ENCODE data around the gene NUDT13. TPM values are rescaled to one million over a fixed set of nuclear protein-coding genes. Genes with fewer than 3 reads are reported as not detected.

Gene NUDT13
- total RNA-seq (2012; rRNA removed) = 0.90 and 1.1 TPM in 2 replicates
- polyA plus RNA-seq (2012; rRNA removed) = 1.3 and 1.7 TPM in 2 replicates
- polyA plus RNA-seq (2012; cell fraction: cytosol; rRNA removed) = 0.35 and 0.52 TPM in 2 replicates
- polyA plus RNA-seq (2012; cell fraction: nucleus; rRNA removed; ENCODE audit: low replicate concordance) = 0.97 and 5.1 TPM in 2 replicates
- Bru-seq, nascent RNA = percentile 32 among the genes with signal in this experiment
- BruChase-seq, experiment 1, labeled RNA remaining after a 6-hour chase = percentile 44 among the genes with signal in this experiment
- percentile 35 among the genes with signal in this experiment for BruChase-seq, experiment 2, labeled RNA remaining after a 2-hour chase
- long read RNA-seq, partial matches to known transcripts = 2 of 3 reads
- long read RNA-seq, other reads (novel, unspliced or antisense) = 0 of 3 reads

DNA sequence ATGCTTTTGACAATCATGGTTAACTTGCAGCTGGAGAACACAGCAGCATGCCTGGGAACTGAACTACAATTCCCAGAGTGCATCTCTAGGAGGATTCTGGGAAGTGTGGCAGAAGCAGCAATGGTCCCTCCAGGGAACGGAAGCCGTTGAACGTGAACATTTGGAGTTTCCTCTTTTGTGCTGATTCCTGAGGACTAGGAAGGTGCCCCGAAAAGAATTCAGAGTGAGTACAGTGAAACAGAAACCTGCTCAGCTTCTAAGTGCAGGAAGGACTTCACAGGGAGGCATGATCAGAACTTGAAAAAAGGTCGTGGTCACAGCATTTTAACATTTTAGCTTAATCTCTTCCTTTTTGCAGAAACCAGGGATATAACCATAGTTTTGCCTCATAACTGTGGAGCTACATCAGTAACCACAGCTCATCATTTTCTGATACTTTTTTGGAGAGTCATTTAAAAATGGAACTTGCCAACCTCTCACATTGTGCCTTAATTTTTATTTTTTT, at the start of gene NUDT13:
Gene NUDT13 (plus strand): TSS at position 111 of the 505 bp plus-strand sequence. CDS start 3,911 bp downstream, outside the sequence.
- Histone ChIP-seq H3K23ac (ENCODE audit: low read depth, low read length) (peak within 1 kb of the TSS; percentile 66), H3K27me3 (ENCODE audit: control insufficient read depth, insufficient read depth, low read length) (no peaks in the 10 kb centered on the region), H4K91ac (ENCODE audit: insufficient read depth, low read depth, low read length) (peak within 1 kb of the TSS; percentile 80), H3K4me1 (ENCODE audit: control insufficient read depth, insufficient read depth, low read length) (peaks cover 5% of the 10 kb centered on the region; the same call in 1 of the 2 replicates), H3K36me3 (ENCODE audit: control insufficient read depth, insufficient read depth, low read length) (peaks cover 3% of the 10 kb centered on the region; the same call in 1 of the 2 replicates), H4K8ac (ENCODE audit: low read depth in 2 of 2, low read length in 2 of 2) (peak within 1 kb of the TSS; percentile 77 to 99), H3K9ac (ENCODE audit: low read depth, low read length) (peak within 1 kb of the TSS; percentile 93), H3K9me1 (ENCODE audit: insufficient read depth, low read length) (no peaks in the 10 kb centered on the region), H3K4ac (ENCODE audit: low read depth, low read length) (peak within 1 kb of the TSS; percentile 82), H2AFZ (replicated peaks; ENCODE audit: low read length, poor library complexity) (peak within 1 kb of the TSS; percentile 85), H3K14ac (replicated peaks; ENCODE audit: low read depth, low read length) (peak within 1 kb of the TSS; percentile 83), H2BK15ac (ENCODE audit: low read depth, low read length) (no peak within 1 kb of the TSS), H3K18ac (ENCODE audit: low read depth, low read length) (peak within 1 kb of the TSS; percentile 62; the same call in 1 of the 2 replicates), H2AK9ac (replicated peaks; ENCODE audit: low read depth, low read length, poor library complexity) (peak within 1 kb of the TSS; percentile 79), H4K5ac (ENCODE audit: low read depth, low read length) (peak within 1 kb of the TSS; percentile 83), H3K79me1 (ENCODE audit: low read depth in 1 of 2, low read length in 2 of 2) (peaks cover 0 to 12% of the 10 kb centered on the region in 2 experiments; a peak in 2 of 4 replicates), H2BK120ac (ENCODE audit: low read depth, low read length) (peak within 1 kb of the TSS; percentile 63), H4K20me1 (ENCODE audit: insufficient read depth, low read length) (no peaks in the 10 kb centered on the region), H3K4me3 (ENCODE audit: insufficient read depth, low read depth, low read length) (peak within 1 kb of the TSS; percentile 55), H2BK5ac (ENCODE audit: low read depth, low read length, poor library complexity, severe bottlenecking) (peak within 1 kb of the TSS; percentile 93), H3K56ac (ENCODE audit: extremely low read depth, insufficient read depth, low read length) (peak within 1 kb of the TSS; percentile 96), H2BK20ac (ENCODE audit: low read depth, low read length) (no peak within 1 kb of the TSS), H3K27ac (ENCODE audit: insufficient read depth, low read length) (peak within 1 kb of the TSS; percentile 68), H2AK5ac (ENCODE audit: low read depth, low read length) (peak within 1 kb of the TSS; percentile 76), H3K4me2 (ENCODE audit: low read depth, low read length) (peak within 1 kb of the TSS; percentile 89), H3K9me3 (ENCODE audit: control insufficient read depth, insufficient read depth, low read length) (no peaks in the 10 kb centered on the region)
- ATAC-seq (ENCODE audit: low read depth) (peak; percentile 90), DNase-seq (peak; percentile 73)
- no TSS peak for BruUV-seq (replicated peaks)
- WGBS, 2 experiments (ENCODE audit: extremely low coverage in 2 of 2, insufficient read length in 1 of 2) = 0% methylated on average over 1 of the region's 5 CpGs; no CpG with 5 or more reads in 1 of the 2 experiments
- dilution Hi-C loops (cut with HindIII; ENCODE audit: low sequenced_read_pairs, unreplicated experiment) = no loop called here
- intact Hi-C loops (cut with micrococcal nuclease) = loop anchor here (5.0 kb wide), 1 partner anchor 47 kb away; no protein-coding TSS in a partner anchor
- ChIA-PET POLR2A (ENCODE audit: unreplicated experiment) (interaction anchor here (0.6 to 1.1 kb wide), 3 partner anchors 14 to 16 kb away, joined by 4 to 9 read pairs (median 4); no protein-coding TSS in a partner anchor), CTCF (interaction anchor here (0.6 to 1.0 kb wide), 2 partner anchors 49 to 142 kb away, joined by 3 read pairs; no protein-coding TSS in a partner anchor)
- in situ Hi-C loops (cut with MboI; ENCODE audit: low sequenced_read_pairs) = no loop called here
- TF ChIP-seq, protein P1, sequence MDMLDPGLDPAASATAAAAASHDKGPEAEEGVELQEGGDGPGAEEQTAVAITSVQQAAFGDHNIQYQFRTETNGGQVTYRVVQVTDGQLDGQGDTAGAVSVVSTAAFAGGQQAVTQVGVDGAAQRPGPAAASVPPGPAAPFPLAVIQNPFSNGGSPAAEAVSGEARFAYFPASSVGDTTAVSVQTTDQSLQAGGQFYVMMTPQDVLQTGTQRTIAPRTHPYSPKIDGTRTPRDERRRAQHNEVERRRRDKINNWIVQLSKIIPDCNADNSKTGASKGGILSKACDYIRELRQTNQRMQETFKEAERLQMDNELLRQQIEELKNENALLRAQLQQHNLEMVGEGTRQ (IDR thresholded peaks at IDR 0.05; ENCODE audit: low read depth, low read length) = no peak
- no peak for TF ChIP-seq NFE2L2 (IDR thresholded peaks at IDR 0.05; ENCODE audit: low read depth, low read length)
- TF ChIP-seq RFX5 (IDR thresholded peaks at IDR 0.05; ENCODE audit: low read depth, low read length) = no peak
- TF ChIP-seq RCOR1 (IDR thresholded peaks at IDR 0.05; ENCODE audit: insufficient replicate concordance, low read length) = no peak
- no peak for TF ChIP-seq MAZ (IDR thresholded peaks at IDR 0.05; ENCODE audit: borderline replicate concordance, low read depth, low read length)
- no peak for TF ChIP-seq MXI1 (IDR thresholded peaks at IDR 0.05; ENCODE audit: borderline replicate concordance, low read depth, low read length)
- no peak for TF ChIP-seq BHLHE40 (IDR thresholded peaks at IDR 0.05; ENCODE audit: low read depth, low read length)
- no peak for TF ChIP-seq FOS (IDR thresholded peaks at IDR 0.05; ENCODE audit: low read depth, low read length)
- TF ChIP-seq SMC3 (IDR thresholded peaks at IDR 0.05; ENCODE audit: low read depth, low read length) = no peak
- TF ChIP-seq, protein P2, sequence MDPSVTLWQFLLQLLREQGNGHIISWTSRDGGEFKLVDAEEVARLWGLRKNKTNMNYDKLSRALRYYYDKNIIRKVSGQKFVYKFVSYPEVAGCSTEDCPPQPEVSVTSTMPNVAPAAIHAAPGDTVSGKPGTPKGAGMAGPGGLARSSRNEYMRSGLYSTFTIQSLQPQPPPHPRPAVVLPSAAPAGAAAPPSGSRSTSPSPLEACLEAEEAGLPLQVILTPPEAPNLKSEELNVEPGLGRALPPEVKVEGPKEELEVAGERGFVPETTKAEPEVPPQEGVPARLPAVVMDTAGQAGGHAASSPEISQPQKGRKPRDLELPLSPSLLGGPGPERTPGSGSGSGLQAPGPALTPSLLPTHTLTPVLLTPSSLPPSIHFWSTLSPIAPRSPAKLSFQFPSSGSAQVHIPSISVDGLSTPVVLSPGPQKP (IDR thresholded peaks at IDR 0.05; ENCODE audit: borderline replicate concordance, low read depth, low read length) = no peak
- TF ChIP-seq, protein P3, sequence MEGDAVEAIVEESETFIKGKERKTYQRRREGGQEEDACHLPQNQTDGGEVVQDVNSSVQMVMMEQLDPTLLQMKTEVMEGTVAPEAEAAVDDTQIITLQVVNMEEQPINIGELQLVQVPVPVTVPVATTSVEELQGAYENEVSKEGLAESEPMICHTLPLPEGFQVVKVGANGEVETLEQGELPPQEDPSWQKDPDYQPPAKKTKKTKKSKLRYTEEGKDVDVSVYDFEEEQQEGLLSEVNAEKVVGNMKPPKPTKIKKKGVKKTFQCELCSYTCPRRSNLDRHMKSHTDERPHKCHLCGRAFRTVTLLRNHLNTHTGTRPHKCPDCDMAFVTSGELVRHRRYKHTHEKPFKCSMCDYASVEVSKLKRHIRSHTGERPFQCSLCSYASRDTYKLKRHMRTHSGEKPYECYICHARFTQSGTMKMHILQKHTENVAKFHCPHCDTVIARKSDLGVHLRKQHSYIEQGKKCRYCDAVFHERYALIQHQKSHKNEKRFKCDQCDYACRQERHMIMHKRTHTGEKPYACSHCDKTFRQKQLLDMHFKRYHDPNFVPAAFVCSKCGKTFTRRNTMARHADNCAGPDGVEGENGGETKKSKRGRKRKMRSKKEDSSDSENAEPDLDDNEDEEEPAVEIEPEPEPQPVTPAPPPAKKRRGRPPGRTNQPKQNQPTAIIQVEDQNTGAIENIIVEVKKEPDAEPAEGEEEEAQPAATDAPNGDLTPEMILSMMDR (conservative IDR thresholded peaks at IDR 0.05; ENCODE audit: low read depth, low read length) = no peak
- TF ChIP-seq CEBPB (IDR thresholded peaks at IDR 0.05; ENCODE audit: low read depth, low read length) = no peak
